Epidermal melanocyte (primary cell): ENCODE results near the gene SLC46A1.

Source experiments
- DNase-seq: peaks from one replicate; pipeline ENCODE4 v3.0.0; 2011; ENCODE audit warnings: low spot score; ENCODE audit not compliant: insufficient read length

Gene SLC46A1

DNA sequence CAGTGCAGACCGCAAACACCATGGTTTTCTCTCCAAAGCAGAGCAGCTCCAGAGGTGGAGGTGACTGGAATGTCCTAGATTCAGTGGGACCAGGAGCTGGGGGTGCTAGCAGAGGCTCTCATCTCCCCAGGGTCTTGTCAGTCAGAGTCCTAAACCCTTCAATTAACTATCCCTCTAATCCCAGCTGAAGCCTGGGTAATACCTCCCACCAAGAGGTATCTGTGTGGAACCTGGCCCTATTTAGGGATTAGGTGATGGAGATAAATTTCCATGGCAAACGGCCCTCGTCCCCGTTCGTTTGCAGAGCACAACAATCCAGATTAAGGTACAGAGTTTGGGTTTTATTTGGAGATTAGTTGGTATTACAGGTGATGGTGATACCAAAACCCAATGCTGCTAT is 42.8 kb downstream of the SLC46A1 start:
- no peak for DNase-seq

- no peak for DNase-seq
These were observed 48.2 kb downstream of the SLC46A1 start for GRCh38 chr17:28357901-28358197.

DNA sequence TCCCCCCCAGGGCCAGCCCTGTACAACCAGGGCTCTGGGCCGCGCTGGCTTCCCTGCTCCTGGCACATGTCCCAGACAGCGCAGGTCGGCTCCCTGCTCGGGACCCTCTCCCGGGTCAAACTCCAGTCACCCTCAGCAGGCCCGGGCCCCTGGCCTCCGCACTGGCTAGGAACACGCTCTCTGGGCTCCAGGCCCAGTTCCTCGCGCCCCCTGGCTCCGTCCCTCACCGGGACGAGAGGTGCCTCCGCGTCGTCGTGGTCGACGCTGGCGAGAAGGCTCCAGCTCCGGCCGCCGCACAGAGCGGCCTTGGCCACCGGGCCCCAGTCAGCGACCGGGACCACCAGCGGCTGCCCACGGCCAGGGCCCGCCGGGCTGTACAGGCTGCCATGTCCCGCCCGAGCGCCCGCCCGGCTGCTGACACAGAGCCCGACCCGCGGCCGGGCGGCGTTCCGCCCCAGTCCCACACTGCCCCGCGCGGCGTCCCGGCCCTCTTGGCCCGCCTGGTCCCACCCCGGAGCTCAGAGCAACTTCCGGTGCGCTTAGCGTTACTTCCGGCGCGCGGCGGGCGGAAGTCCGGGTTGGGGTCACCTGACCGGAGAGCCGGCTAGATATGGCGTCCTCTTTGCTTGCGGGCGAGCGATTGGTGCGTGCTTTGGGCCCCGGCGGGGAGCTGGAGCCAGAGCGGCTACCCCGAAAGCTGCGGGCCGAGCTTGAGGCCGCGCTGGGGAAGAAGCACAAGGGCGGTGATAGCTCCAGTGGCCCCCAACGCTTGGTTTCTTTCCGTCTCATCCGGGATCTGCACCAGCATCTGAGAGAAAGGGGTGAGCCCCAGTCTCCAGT is 48.7 kb downstream of the SLC46A1 start, which contains the start of gene POLDIP2:
POLDIP2 (minus strand) TSS at position 467 of the 840 bp plus-strand sequence; CDS start at position 388, 79 bp downstream.
- DNase-seq, result peak; percentile 87

GRCh38 chr17:28350271-28350670 is 55.7 kb downstream of the SLC46A1 start:
- no peak for DNase-seq

DNA sequence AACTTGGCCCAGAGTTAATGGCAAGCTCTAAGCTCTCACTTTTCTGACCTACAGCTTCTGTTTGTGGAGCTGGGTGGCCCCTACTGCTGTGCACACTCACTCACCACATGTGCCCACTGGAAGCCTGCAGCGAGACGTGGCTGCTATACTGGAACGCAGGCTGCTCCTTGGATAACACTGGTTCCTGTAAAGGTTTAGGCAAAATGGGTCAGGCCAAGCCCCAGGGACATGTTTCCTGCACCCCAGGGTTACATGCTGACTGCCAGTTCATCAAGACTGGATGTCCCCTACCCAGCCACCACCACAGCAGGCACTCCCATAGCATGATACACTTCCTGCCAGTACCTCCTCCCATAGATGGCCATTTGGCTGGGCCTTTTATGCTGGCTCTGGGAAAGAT is 57.0 kb downstream of the SLC46A1 start:
- no peak for DNase-seq

DNA sequence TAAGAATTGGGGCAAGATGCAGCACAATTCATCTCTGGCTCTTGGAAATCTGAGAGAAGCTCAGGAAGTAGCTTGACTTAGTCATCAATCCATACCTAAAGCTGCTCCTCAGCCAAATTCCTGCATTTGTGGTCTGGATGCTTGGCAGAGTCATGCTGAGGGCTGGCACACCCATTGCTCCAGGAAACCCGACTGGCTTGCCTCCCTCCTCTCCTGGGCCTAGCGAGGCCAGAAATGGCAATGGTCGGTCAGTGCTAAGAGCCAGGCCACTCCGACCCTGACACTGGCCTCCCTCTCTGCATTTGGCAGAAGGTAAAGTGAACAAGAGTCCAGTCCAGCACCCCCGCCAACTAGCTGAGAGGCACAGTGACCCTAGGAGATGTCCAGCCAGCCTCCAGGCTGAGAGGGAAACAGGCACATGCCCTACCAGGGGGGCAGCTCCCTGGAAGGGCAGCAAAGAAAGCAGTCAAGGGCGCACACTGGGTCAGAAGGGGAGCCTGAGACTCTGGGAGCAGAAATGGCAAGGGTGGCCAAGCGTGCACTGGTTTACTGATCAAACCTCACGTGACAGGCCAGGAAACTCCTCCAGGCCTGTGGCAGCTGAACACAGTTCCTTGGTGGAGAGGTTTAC is 58.6 kb downstream of the SLC46A1 start:
- no peak for DNase-seq

GRCh38 chr17:28346746-28347246 is 59.2 kb downstream of the SLC46A1 start:
- DNase-seq, result no peak

DNA sequence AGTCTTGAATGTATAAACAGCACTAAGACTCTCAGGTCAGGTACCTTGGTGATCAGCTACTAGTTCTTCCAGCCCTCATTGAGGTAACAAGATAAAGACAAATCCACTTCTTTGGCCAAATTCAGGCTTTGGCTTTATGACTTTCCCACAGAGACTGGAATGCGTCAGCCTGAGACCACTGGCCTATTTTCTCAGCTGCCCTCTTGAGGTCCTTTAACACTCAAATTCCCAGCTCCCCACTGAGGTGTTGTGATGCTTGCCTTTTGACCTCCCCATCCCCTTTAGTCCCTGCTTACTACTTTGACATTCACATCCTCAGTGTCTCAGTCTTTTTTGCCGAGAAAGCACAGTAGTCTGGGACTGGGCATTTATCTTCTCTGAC is 59.8 kb downstream of the SLC46A1 start:
- no peak for DNase-seq

DNA sequence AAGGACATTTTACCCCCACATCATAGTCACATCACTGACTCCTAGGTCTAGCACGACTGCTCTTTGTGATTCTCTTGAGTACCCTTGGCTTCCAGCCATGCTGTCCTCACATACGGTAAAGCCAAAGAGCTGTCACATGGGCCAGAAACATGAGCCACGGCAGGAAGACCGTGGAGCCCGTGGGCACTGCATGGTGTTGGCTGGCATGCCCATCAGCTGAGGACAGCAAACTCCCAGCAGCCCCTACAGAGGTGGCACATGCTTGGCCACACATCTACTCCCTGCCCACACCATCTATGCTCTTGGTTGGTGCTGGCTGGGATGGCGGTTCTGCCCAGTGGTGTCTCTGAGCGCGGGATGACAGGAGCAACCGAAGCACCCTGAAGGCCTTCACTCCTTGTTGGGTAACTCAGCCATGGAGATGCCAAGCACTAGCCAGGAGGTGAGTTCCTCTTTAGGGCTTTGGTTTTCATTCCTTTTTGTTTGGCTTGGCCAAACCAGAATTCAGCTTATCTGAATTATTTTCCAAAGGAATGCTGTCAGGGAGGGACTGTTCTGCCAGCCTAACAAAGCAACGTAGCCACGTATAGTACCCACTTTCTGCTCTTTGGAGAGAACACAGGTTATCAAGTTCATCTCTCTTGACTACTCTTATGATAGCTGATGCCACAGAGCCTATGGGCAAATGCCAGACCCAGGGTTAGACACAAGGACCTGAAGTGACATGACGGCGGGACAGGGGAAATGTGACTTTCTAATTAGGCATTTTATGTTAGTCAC is 60.4 kb downstream of the SLC46A1 start:
- DNase-seq, result no peak
